Keratinocyte (primary cell): ENCODE data around the gene BTBD16.

ENCODE experiments used
- CTCF ChIP-seq, 3 experiments: IDR thresholded peaks in 1 of 3; conservative IDR thresholded peaks in 1 of 3; optimal IDR thresholded peaks in 1 of 3; 2 replicates in 2 of 3; 3 replicates in 1 of 3; pipeline versions ENCODE3 to v1.5.1; 2011; ENCODE audit warnings: low read length in 3 of 3, mild to moderate bottlenecking in 3 of 3, moderate library complexity in 2 of 3, control low read depth in 1 of 3, inconsistent platforms in 1 of 3; ENCODE audit not compliant: insufficient read depth in 2 of 3; ENCODE audit errors: extremely low read depth in 1 of 3
- EZH2 ChIP-seq: IDR thresholded peaks from one replicate; pipeline ENCODE4 v1.6.1; 2012; ENCODE audit warnings: inconsistent platforms, mild to moderate bottlenecking, low read length, moderate library complexity

GRCh38 chr10:122241836-122242235, 29.3 kb upstream of the BTBD16 start:
- no peak for TF ChIP-seq CTCF (optimal IDR thresholded peaks at IDR 0.05 in 1 of 3, IDR thresholded peaks at IDR 0.05 in 1 of 3, conservative IDR thresholded peaks at IDR 0.05 in 1 of 3; ENCODE audit: extremely low read depth in 1 of 3, insufficient read depth in 2 of 3, low read length in 3 of 3)
- TF ChIP-seq EZH2: no peak
